ENCODE measurements around the gene PATZ1. TPM values are rescaled to one million over a fixed set of nuclear protein-coding genes. Genes with fewer than 3 reads are reported as not detected.

The PATZ1 gene
- polyA plus RNA-seq, 4 donors = 4.2 to 42.0 (median 12.8) TPM

- Histone ChIP-seq H3K36me3 (ENCODE audit: control insufficient read depth in 3 of 3, insufficient read depth in 2 of 3, low read depth in 1 of 3, low read length in 3 of 3) (peaks cover 0 to 32% (median 0%) of the 10 kb centered on the region in 3 donors), H3K27ac (ENCODE audit: low read depth in 1 of 3, low read length in 2 of 3) (peak overlapping the region; percentile 73 to 96 (median 90)), H3K4me1 (ENCODE audit: control insufficient read depth in 3 of 3, insufficient read depth in 2 of 3, low read depth in 1 of 3, low read length in 2 of 3) (peaks cover 3 to 36% (median 12%) of the 10 kb centered on the region in 3 donors), H3K4me3 (ENCODE audit: low read depth in 1 of 3, low read length in 3 of 3) (peak overlapping the region; percentile 82 to 87 (median 84)), H3K27me3 (ENCODE audit: control insufficient read depth in 3 of 3, insufficient read depth in 3 of 3, low read length in 3 of 3) (no peaks in the 10 kb centered on the region), H3K9me3 (ENCODE audit: control insufficient read depth in 2 of 2, insufficient read depth in 1 of 2, low read depth in 1 of 2, low read length in 1 of 2) (no peaks in the 10 kb centered on the region)
- FAIRE-seq = no peak
- 0 to 2% (median 0%) methylated on average over 40 of the region's 40 CpGs for WGBS, 3 donors
- peak; percentile 53 to 81 for DNase-seq
Observed at GRCh38 chr22:31346733-31347250, 646 bp upstream of the PATZ1 start.

- Histone ChIP-seq H3K4me1 (ENCODE audit: control insufficient read depth in 3 of 3, insufficient read depth in 2 of 3, low read depth in 1 of 3, low read length in 2 of 3) (peaks cover 8 to 48% (median 12%) of the 10 kb centered on the region in 3 donors), H3K36me3 (ENCODE audit: control insufficient read depth in 3 of 3, insufficient read depth in 2 of 3, low read depth in 1 of 3, low read length in 3 of 3) (peaks cover 0 to 44% (median 0%) of the 10 kb centered on the region in 3 donors), H3K27ac (ENCODE audit: low read depth in 1 of 3, low read length in 2 of 3) (peak overlapping the region; percentile 49 to 96 (median 72)), H3K4me3 (ENCODE audit: low read depth in 1 of 3, low read length in 3 of 3) (peak overlapping the region; percentile 82 to 87 (median 84)), H3K9me3 (ENCODE audit: control insufficient read depth in 2 of 2, insufficient read depth in 1 of 2, low read depth in 1 of 2, low read length in 1 of 2) (no peaks in the 10 kb centered on the region), H3K27me3 (ENCODE audit: control insufficient read depth in 3 of 3, insufficient read depth in 3 of 3, low read length in 3 of 3) (no peaks in the 10 kb centered on the region)
- WGBS, 3 donors = 0 to 2% (median 1%) methylated on average over 64 to 126 of the region's 126 CpGs
- FAIRE-seq (no peak), DNase-seq (peak; percentile 87 to 95)
Observed at GRCh38 chr22:31345331-31346254, 553 bp downstream of the PATZ1 start.

- no peaks in the 10 kb centered on the region for H3K27me3 ChIP-seq (ENCODE audit: control insufficient read depth in 3 of 3, insufficient read depth in 3 of 3, low read length in 3 of 3)
- no peaks in the 10 kb centered on the region for H3K9me3 ChIP-seq (ENCODE audit: control insufficient read depth in 2 of 2, insufficient read depth in 1 of 2, low read depth in 1 of 2, low read length in 1 of 2)
- peaks cover 0 to 52% (median 0%) of the 10 kb centered on the region in 3 donors for H3K36me3 ChIP-seq (ENCODE audit: control insufficient read depth in 3 of 3, insufficient read depth in 2 of 3, low read depth in 1 of 3, low read length in 3 of 3)
- peaks cover 8 to 56% (median 16%) of the 10 kb centered on the region in 3 donors for H3K4me1 ChIP-seq (ENCODE audit: control insufficient read depth in 3 of 3, insufficient read depth in 2 of 3, low read depth in 1 of 3, low read length in 2 of 3)
- H3K4me3 ChIP-seq (ENCODE audit: low read depth in 1 of 3, low read length in 3 of 3) = peak overlapping the region; percentile 79 to 87 (median 84)
- DNase-seq = peak; percentile 71 to 83
- 6 to 21% (median 7%) methylated on average over 33 to 35 of the region's 35 CpGs for WGBS, 3 donors
- peak overlapping the region; percentile 24 to 64 (median 35) for H3K27ac ChIP-seq (ENCODE audit: low read depth in 1 of 3, low read length in 2 of 3)
- FAIRE-seq = no peak
Observed at GRCh38 chr22:31344578-31345330, 1.4 kb downstream of the PATZ1 start.

GRCh38 chr22:31344256-31344577 is 1.9 kb downstream of the PATZ1 start:
- no peak for FAIRE-seq
- 10 to 35% (median 11%) methylated on average over 11 to 12 of the region's 12 CpGs for whole genome bisulfite sequencing, 3 donors

GRCh38 chr22:31343235-31344191 is 2.6 kb downstream of the PATZ1 start:
- Histone ChIP-seq H3K9me3 (ENCODE audit: control insufficient read depth in 2 of 2, insufficient read depth in 1 of 2, low read depth in 1 of 2, low read length in 1 of 2) (no peaks in the 10 kb centered on the region), H3K4me1 (ENCODE audit: control insufficient read depth in 3 of 3, insufficient read depth in 2 of 3, low read depth in 1 of 3, low read length in 2 of 3) (peaks cover 8 to 67% (median 16%) of the 10 kb centered on the region in 3 donors), H3K27ac (ENCODE audit: low read depth in 1 of 3, low read length in 2 of 3) (peak overlapping the region; percentile 26 to 64 (median 51)), H3K27me3 (ENCODE audit: control insufficient read depth in 3 of 3, insufficient read depth in 3 of 3, low read length in 3 of 3) (no peaks in the 10 kb centered on the region), H3K36me3 (ENCODE audit: control insufficient read depth in 3 of 3, insufficient read depth in 2 of 3, low read depth in 1 of 3, low read length in 3 of 3) (peaks cover 0 to 64% (median 0%) of the 10 kb centered on the region in 3 donors), H3K4me3 (ENCODE audit: low read depth in 1 of 3, low read length in 3 of 3) (peak overlapping the region; percentile 9 to 79 (median 10))
- 5 to 15% (median 11%) methylated on average over 18 of the region's 18 CpGs for WGBS, 3 donors
- peak; percentile 47 to 92 for DNase-seq
- no peak for FAIRE-seq

More at GRCh38 chr22:31344256-31344577, 1.9 kb downstream of the PATZ1 start:
- DNase-seq = peak; percentile 20 to 29
- Histone ChIP-seq H3K27ac (ENCODE audit: low read depth in 1 of 3, low read length in 2 of 3) (peak overlapping the region in 2 of 3 donors; percentile 35 to 64), H3K4me3 (ENCODE audit: low read depth in 1 of 3, low read length in 3 of 3) (peak overlapping the region in 2 of 3 donors; percentile 79 to 87), H3K27me3 (ENCODE audit: control insufficient read depth in 3 of 3, insufficient read depth in 3 of 3, low read length in 3 of 3) (no peaks in the 10 kb centered on the region), H3K9me3 (ENCODE audit: control insufficient read depth in 2 of 2, insufficient read depth in 1 of 2, low read depth in 1 of 2, low read length in 1 of 2) (no peaks in the 10 kb centered on the region), H3K4me1 (ENCODE audit: control insufficient read depth in 3 of 3, insufficient read depth in 2 of 3, low read depth in 1 of 3, low read length in 2 of 3) (peaks cover 8 to 62% (median 16%) of the 10 kb centered on the region in 3 donors), H3K36me3 (ENCODE audit: control insufficient read depth in 3 of 3, insufficient read depth in 2 of 3, low read depth in 1 of 3, low read length in 3 of 3) (peaks cover 0 to 58% (median 0%) of the 10 kb centered on the region in 3 donors)

- WGBS, 3 donors = 14 to 42% (median 26%) methylated on average over 16 of the region's 16 CpGs
- peaks cover 8 to 71% (median 16%) of the 10 kb centered on the region in 3 donors for H3K4me1 ChIP-seq (ENCODE audit: control insufficient read depth in 3 of 3, insufficient read depth in 2 of 3, low read depth in 1 of 3, low read length in 2 of 3)
- H3K4me3 ChIP-seq (ENCODE audit: low read depth in 1 of 3, low read length in 3 of 3) = peak overlapping the region in 1 of 3 donors; percentile 79
Observed at GRCh38 chr22:31342389-31343140, 3.6 kb downstream of the PATZ1 start.

More at GRCh38 chr22:31342389-31343140, 3.6 kb downstream of the PATZ1 start:
- DNase-seq (peak in 1 of 2 donors; percentile 26), FAIRE-seq (no peak)
- peak overlapping the region in 2 of 3 donors; percentile 51 to 64 for H3K27ac ChIP-seq (ENCODE audit: low read depth in 1 of 3, low read length in 2 of 3)
- H3K9me3 ChIP-seq (ENCODE audit: control insufficient read depth in 2 of 2, insufficient read depth in 1 of 2, low read depth in 1 of 2, low read length in 1 of 2) = no peaks in the 10 kb centered on the region
- H3K27me3 ChIP-seq (ENCODE audit: control insufficient read depth in 3 of 3, insufficient read depth in 3 of 3, low read length in 3 of 3) = no peaks in the 10 kb centered on the region
- H3K36me3 ChIP-seq (ENCODE audit: control insufficient read depth in 3 of 3, insufficient read depth in 2 of 3, low read depth in 1 of 3, low read length in 3 of 3) = peaks cover 0 to 70% (median 0%) of the 10 kb centered on the region in 3 donors

Data from small intestine (tissue), 7 donors.